ENCODE data around the gene ASMTL. TPM values are rescaled to one million over a fixed set of nuclear protein-coding genes. Genes with fewer than 3 reads are reported as not detected.
"Not testable (repeated sequence)": the region's sequence is repeated elsewhere in the genome, so short reads cannot be mapped to it uniquely, and the experiment has no call there.

Gene ASMTL
- total RNA-seq, 4 donors from 2014 or later, result 29.7 to 35.1 (median 32.5) TPM

DNA sequence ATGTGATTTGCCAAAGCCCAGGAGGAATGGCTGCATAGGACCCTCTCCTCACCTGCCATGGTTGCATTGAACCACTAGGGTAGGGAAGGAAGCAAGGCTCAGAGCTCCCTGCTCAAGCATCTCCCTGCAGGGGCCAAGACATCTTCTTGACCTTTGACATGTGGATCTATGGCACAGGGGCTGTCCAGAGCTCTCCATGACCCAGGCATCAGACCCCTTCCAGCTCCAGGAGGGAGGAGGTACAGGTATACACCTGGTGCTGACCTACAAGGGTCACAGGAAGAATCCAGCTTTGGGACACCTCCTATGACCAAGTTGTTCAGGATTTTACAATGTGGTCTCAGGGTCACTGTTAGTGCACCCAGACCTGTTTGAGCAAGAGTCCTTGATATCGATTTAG lies 23.2 kb upstream of the ASMTL start:
- Histone ChIP-seq H3K27me3 (peaks cover 15% of the 10 kb centered on the region), H3K4me1 (no peaks in the 10 kb centered on the region), H3K27ac (no peak overlapping the region), H3K36me3 (no peaks in the 10 kb centered on the region), H3K4me3 (no peak overlapping the region), H3K9me3 (peaks cover 0 to 19% (median 0%) of the 10 kb centered on the region in 3 donors)
- WGBS, 2 donors (ENCODE audit: low coverage in 1 of 2), result 100% methylated on average over 1 of the region's 1 CpG; no CpG with 5 or more reads in 1 of the 2 donors
- no peak for TF ChIP-seq POLR2A (IDR thresholded peaks at IDR 0.05)
- no peak for TF ChIP-seq EP300 (IDR thresholded peaks at IDR 0.05)
- TF ChIP-seq, protein P1, sequence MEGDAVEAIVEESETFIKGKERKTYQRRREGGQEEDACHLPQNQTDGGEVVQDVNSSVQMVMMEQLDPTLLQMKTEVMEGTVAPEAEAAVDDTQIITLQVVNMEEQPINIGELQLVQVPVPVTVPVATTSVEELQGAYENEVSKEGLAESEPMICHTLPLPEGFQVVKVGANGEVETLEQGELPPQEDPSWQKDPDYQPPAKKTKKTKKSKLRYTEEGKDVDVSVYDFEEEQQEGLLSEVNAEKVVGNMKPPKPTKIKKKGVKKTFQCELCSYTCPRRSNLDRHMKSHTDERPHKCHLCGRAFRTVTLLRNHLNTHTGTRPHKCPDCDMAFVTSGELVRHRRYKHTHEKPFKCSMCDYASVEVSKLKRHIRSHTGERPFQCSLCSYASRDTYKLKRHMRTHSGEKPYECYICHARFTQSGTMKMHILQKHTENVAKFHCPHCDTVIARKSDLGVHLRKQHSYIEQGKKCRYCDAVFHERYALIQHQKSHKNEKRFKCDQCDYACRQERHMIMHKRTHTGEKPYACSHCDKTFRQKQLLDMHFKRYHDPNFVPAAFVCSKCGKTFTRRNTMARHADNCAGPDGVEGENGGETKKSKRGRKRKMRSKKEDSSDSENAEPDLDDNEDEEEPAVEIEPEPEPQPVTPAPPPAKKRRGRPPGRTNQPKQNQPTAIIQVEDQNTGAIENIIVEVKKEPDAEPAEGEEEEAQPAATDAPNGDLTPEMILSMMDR (IDR thresholded peaks at IDR 0.05), result no peak
- no peak for TF ChIP-seq POLR2AphosphoS5 (IDR thresholded peaks at IDR 0.05)
- ATAC-seq, result no peak

DNA sequence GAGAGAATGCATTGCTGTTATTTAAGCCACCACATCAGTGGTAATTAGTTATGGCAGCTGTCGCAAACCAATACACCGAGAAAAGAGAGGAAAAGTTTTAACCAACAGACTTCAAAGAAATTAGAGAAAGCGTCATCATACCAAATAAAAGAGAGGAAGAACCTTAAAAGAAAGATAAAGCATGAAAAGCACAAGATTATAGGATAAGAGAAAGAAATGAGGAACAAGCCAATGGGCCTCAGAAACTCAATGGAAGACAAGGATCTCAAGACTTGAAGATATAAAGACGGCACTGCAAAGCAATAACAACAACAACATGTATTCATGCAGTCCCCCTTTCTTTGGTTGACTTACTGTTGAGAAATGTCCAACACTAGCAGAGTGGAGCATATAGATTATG lies 22.8 kb upstream of the ASMTL start:
- Histone ChIP-seq H3K9me3 (peaks cover 0 to 19% (median 0%) of the 10 kb centered on the region in 3 donors), H3K36me3 (no peaks in the 10 kb centered on the region), H3K27ac (no peak overlapping the region), H3K4me3 (no peak overlapping the region), H3K27me3 (peaks cover 15% of the 10 kb centered on the region), H3K4me1 (no peaks in the 10 kb centered on the region)
- 90 to 91% methylated on average over 3 to 4 of the region's 4 CpGs for WGBS, 2 donors (ENCODE audit: low coverage in 1 of 2)
- TF ChIP-seq EP300 (IDR thresholded peaks at IDR 0.05) (no peak), POLR2A (IDR thresholded peaks at IDR 0.05) (no peak), POLR2AphosphoS5 (IDR thresholded peaks at IDR 0.05) (no peak)
- TF ChIP-seq, protein P1 (IDR thresholded peaks at IDR 0.05), result no peak
- no peak for ATAC-seq

DNA sequence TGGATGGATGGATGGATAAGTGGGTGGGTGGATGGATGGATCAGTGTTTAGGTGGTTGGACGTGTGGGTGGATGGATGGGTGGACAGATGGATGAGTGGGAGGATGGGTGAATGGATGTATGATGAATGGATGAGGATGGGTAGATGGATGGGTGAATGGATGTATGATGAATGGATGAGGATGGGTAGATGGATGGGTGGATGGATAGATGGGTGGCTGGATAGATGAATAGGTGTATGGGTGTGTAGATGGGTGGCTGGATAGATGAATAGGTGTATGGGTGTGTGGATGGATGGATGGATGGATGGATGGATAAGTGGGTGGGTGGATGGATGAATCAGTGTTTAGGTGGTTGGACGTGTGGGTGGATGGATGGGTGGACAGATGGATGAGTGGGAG lies 21.9 kb upstream of the ASMTL start:
- H3K27me3 ChIP-seq, result peaks cover 18% of the 10 kb centered on the region
- peaks cover 0 to 11% (median 0%) of the 10 kb centered on the region in 3 donors for H3K9me3 ChIP-seq
- not testable (repeated sequence) for H3K36me3 ChIP-seq, H3K4me3 ChIP-seq, ATAC-seq, H3K27ac ChIP-seq, H3K4me1 ChIP-seq
- WGBS, 2 donors (ENCODE audit: low coverage in 1 of 2), result 70 to 75% methylated on average over 2 of the region's 2 CpGs

DNA sequence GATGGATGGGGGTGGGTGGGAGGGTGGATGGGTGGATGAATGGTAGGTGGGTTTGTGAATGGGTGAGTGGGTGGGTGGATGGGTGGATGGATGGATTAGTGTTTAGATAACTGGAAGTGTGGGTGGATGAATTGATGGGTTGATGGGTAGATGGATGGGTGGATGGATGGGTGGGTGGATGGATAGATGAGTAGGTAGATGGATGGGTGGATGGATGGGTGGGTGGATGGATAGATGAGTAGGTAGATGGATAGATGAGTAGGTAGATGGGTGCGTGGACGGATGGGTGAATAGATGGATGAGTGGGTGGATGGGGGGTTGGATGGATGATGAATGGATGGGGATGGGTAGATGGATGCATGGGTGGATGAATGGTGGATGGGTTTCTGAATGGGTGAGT lies 20.3 kb upstream of the ASMTL start:
- no peak for ATAC-seq
- no peak for TF ChIP-seq EP300 (IDR thresholded peaks at IDR 0.05)
- TF ChIP-seq, protein P1 (IDR thresholded peaks at IDR 0.05), result no peak
- no peak for TF ChIP-seq POLR2AphosphoS5 (IDR thresholded peaks at IDR 0.05)
- no peak for TF ChIP-seq POLR2A (IDR thresholded peaks at IDR 0.05)
- Histone ChIP-seq H3K27me3 (peaks cover 29% of the 10 kb centered on the region), H3K9me3 (no peaks in the 10 kb centered on the region), H3K36me3 (no peaks in the 10 kb centered on the region), H3K4me3 (no peak overlapping the region), H3K27ac (no peak overlapping the region), H3K4me1 (no peaks in the 10 kb centered on the region)
- 88 to 89% methylated on average over 2 of the region's 2 CpGs for WGBS, 2 donors (ENCODE audit: low coverage in 1 of 2)

DNA sequence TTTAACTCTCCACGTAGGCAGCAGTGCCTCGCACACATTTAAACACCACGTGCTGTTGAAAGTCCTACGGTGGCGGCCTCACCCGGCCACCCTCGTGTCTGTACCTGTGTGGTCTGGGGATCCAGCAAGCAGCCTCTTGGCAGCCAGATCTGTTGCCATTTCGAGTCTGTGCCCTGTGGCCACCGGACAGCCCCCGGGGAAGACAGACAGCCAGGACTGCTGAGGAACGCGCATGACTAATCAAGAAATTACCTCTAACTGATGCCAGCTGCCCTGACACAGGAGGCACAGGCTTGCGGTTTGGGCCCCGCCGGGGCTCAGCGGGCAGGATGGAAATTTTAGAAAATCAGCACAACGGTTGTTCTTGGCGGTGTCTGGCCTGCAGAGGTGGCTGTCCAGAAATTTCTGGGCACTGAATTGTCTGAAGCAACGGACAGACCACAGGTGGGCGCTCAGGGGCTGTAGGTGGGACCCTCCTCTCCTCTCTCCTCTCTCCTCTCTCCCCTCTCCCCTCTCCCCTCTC lies 15.6 kb upstream of the ASMTL start:
- ATAC-seq, result no peak
- no peaks in the 10 kb centered on the region for H3K9me3 ChIP-seq
- 63 to 64% methylated on average over 3 to 6 of the region's 20 CpGs for whole genome bisulfite sequencing, 2 donors (ENCODE audit: low coverage in 1 of 2)
- TF ChIP-seq, protein P1 (IDR thresholded peaks at IDR 0.05), result no peak
- TF ChIP-seq POLR2AphosphoS5 (IDR thresholded peaks at IDR 0.05) (no peak), POLR2A (IDR thresholded peaks at IDR 0.05) (no peak), EP300 (IDR thresholded peaks at IDR 0.05) (no peak)
- H3K36me3 ChIP-seq, result no peaks in the 10 kb centered on the region
- H3K4me3 ChIP-seq, result no peak overlapping the region
- H3K4me1 ChIP-seq, result no peaks in the 10 kb centered on the region
- H3K27me3 ChIP-seq, result peaks cover 76% of the 10 kb centered on the region
- no peak overlapping the region for H3K27ac ChIP-seq

Measured in gastroesophageal sphincter (tissue), 4 donors.